Hematopoietic multipotent progenitor cell treated with erythropoietin and hydrocortisone succinate and interleukin-3 and kit ligand, for 6 days (in vitro differentiated cells): Measurements from ENCODE around the gene PALLD.

ENCODE experiments used
- DNase-seq: peaks from one replicate; pipeline ENCODE4 v3.0.0-alpha.2; 2015

PALLD gene

GRCh38 chr4:168863719-168864647, 367.1 kb downstream of the PALLD start:
- DNase-seq, result no peak

DNA sequence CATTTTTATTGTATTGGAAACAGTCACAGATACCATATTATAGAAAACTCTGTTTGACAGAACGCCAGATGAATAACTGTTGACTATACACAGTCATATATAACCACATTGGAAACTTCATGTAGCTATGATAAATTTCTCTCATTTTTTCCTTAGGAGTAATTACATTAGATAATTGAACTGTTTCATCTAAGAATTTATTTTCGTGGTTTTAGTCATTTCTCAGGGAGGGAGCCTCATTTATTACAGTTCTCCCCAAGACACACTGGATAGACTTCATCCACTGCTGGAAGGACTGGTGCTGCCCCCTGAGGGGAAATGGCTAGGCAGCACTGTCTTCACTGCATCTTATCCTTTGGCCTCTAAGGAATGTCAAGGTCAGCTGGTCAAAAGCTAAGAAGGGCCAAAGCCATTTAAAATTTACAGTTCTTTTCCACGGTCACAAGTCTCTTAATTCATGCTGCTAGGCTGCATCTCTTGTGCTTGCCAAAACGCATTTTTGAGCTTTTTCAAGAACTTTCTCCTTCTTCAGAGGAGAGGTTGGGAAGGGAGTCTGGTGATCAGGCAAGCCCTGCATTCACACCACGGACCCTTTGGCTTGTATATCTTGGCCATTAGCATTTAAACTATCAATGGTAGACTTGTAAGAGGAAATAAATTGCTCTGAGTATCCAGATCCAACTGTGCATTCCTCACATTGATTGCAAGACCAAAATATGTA, 368.1 kb downstream of the PALLD start:
- DNase-seq, result no peak

GRCh38 chr4:168865854-168866253, 369.0 kb downstream of the PALLD start:
- DNase-seq, result no peak

DNA sequence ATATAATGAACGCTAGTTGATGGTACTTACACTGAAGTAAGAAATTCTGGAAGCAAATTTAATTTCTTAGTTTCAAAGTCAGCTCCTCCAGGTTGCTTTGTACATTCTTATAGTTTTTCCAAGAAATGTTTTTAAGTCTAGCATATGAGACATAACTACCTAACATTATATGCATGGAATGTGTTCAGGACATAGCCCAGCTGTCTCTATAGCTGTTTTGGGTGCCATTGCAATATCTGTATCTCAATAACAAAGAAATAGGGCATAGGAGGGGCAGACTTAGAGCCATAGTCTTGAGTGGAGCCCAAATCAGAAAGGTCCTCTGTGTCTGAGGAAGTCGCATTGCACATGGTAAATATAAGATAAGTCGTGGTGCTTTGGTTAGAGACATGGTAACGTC, 369.8 kb downstream of the PALLD start:
- no peak for DNase-seq

- DNase-seq, result no peak
Observed at GRCh38 chr4:168867128-168867527, 370.3 kb downstream of the PALLD start.

DNA sequence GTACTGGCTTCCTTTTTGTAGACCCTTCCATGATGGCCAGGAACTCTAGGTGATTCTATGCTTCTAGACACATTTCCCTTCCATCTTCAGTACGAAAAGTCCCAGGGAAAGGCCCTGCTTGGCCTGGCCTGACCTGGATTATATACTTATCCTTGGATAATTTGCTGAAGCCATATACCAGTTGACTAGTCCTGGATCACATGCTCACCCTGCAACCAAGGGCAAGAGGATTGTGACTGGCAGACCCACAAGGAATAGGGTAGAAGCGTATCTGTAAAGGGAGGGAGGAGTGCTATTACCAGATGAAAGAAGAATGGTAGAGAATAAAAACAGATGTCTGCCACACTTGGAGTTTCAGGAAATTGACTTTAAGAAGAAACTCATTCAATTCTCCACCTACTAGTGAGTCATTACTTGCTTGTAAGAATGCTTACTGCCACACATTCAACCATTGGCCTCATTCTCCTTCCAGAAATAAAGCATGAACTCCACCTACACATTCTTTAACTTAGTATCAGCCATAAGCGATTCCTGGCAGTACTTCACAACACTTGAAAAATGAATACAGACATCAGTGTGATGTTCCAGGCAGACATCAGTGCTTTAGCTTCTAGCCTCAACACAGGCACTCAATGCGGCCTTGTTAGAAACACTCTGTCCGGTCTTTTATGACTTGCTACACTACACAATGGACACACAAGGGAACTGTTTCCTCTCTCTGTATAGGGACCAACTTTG, 371.4 kb downstream of the PALLD start:
- DNase-seq, result no peak

- no peak for DNase-seq
Observed at GRCh38 chr4:168868802-168869201, 371.9 kb downstream of the PALLD start.

- DNase-seq, result no peak
Observed at GRCh38 chr4:168870004-168870403, 373.2 kb downstream of the PALLD start.

GRCh38 chr4:168871632-168872031, 374.8 kb downstream of the PALLD start:
- DNase-seq, result no peak

DNA sequence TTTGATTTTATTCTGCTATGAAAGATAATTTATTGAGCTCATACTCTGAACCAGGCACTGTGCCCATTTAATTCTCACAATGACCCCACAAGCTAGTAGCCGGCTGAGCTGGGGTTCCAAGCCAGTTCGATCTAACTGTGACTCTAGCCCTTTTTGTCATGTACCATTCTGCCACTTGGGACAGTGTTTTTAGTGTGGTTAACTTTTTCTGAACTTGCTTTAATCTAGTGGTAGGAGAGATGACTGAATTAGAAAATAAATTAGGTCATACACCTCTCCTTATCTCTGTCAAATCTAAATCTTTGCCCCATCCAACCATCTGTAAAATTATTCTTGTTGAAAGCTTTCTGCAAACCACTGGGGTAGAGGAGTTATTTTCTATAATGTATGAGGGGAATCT, 377.2 kb downstream of the PALLD start:
- DNase-seq, result no peak

GRCh38 chr4:168876106-168876505, 379.3 kb downstream of the PALLD start:
- no peak for DNase-seq

- peak; percentile 46 for DNase-seq
Observed at GRCh38 chr4:168877511-168878491, 380.9 kb downstream of the PALLD start.

DNA sequence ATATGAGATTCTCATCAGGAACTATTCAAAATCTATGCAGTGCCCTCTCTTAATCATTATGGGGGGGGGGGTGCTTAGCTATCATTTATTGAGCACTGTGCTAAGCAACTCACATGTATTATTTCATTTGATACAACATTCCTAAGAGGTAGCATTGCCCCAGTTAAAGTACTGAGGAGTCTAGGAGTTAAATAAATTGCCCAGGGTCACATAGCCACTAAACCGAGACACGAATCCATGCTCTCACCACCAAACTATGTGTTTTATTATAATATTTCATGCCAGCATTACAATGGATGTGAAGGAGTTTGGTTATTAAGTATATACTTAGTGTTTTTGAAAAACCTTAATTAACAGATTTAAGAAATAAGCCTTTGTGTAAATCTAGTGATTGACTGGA, 381.8 kb downstream of the PALLD start:
- DNase-seq, result no peak

GRCh38 chr4:168879188-168879587, 382.3 kb downstream of the PALLD start:
- peak; percentile 25 for DNase-seq

- DNase-seq, result no peak
Observed at GRCh38 chr4:168880072-168880675, 383.3 kb downstream of the PALLD start.

- DNase-seq, result peak; percentile 66
Observed at GRCh38 chr4:168880811-168881595, 384.2 kb downstream of the PALLD start.

GRCh38 chr4:168881781-168882420, 385.0 kb downstream of the PALLD start:
- DNase-seq, result no peak

GRCh38 chr4:168882650-168883233, 385.9 kb downstream of the PALLD start:
- DNase-seq, result no peak

GRCh38 chr4:168883513-168883912, 386.7 kb downstream of the PALLD start:
- no peak for DNase-seq
